Measurements from ENCODE around the gene DAND5.

The DAND5 gene

DNA sequence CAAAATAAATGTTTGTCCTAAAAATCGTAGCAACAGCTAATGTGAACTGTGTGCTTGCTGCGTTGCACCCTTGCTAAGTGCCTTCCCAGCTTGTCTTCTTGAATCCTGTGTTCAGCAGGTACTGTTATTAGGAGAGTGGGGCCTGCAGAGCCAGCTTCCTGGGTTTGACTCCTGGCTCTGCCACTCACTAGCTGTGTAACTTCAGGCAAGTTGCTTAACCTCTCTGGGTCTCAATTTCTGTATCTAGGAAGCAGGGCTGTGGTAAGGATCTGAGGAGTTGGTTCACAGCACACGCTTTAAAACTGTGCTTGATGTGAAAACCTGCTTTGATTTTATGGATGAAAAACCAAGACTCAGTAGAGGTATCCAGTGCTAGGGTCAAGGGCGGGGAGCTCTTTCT, 35.9 kb downstream of the DAND5 start:
- Histone ChIP-seq H3K79me2 (ENCODE audit: insufficient read depth, low read depth) (no peaks in the 10 kb centered on the region), H3K4me2 (no peak overlapping the region), H3K9ac (no peak overlapping the region), H3K4me3 (IDR thresholded peaks at IDR 0.05; ENCODE audit: insufficient read depth, low read depth, low read length) (no peak overlapping the region), H3K27ac (no peak overlapping the region), H4K20me1 (ENCODE audit: insufficient read depth) (no peaks in the 10 kb centered on the region), H2AFZ (ENCODE audit: low read depth) (no peak overlapping the region), H3K27me3 (ENCODE audit: insufficient read depth, low read depth) (peaks cover 79% of the 10 kb centered on the region), H3K4me1 (ENCODE audit: low read depth, poor library complexity, severe bottlenecking) (no peaks in the 10 kb centered on the region), H3K36me3 (ENCODE audit: insufficient read depth) (no peaks in the 10 kb centered on the region)
- TF ChIP-seq, protein P1, sequence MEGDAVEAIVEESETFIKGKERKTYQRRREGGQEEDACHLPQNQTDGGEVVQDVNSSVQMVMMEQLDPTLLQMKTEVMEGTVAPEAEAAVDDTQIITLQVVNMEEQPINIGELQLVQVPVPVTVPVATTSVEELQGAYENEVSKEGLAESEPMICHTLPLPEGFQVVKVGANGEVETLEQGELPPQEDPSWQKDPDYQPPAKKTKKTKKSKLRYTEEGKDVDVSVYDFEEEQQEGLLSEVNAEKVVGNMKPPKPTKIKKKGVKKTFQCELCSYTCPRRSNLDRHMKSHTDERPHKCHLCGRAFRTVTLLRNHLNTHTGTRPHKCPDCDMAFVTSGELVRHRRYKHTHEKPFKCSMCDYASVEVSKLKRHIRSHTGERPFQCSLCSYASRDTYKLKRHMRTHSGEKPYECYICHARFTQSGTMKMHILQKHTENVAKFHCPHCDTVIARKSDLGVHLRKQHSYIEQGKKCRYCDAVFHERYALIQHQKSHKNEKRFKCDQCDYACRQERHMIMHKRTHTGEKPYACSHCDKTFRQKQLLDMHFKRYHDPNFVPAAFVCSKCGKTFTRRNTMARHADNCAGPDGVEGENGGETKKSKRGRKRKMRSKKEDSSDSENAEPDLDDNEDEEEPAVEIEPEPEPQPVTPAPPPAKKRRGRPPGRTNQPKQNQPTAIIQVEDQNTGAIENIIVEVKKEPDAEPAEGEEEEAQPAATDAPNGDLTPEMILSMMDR (conservative IDR thresholded peaks at IDR 0.05; ENCODE audit: low read depth, low read length) = no peak

DNA sequence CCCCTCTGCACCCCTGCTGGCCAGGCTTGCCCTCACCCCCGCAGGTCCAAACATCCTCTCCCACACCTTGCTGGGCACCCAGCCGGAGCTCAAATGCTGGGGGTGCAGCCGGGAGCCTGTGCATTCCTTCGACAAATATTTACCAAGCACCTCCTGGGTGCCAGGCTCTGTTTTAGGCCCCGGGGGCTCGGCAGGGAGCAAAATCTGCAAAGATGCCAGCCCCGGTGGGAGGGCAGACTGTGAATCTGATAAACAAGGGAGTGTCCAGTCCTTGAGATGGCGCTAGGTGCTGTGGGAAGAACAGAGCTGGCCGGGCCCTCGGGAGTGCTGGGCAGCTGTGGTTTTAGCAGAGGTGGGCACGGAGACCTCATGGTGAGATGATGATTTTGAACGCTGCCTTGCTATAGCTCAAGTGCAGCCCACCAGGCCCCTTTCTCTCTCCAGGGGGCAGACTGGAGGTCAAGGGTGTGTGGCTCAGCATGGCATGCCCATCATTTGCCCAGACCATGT, 36.5 kb downstream of the DAND5 start:
- TF ChIP-seq, protein P1 (conservative IDR thresholded peaks at IDR 0.05; ENCODE audit: low read depth, low read length) = no peak
- H3K4me2 ChIP-seq = no peak overlapping the region
- no peak overlapping the region for H2AFZ ChIP-seq (ENCODE audit: low read depth)
- no peak overlapping the region for H3K4me3 ChIP-seq (IDR thresholded peaks at IDR 0.05; ENCODE audit: insufficient read depth, low read depth, low read length)
- H3K27me3 ChIP-seq (ENCODE audit: insufficient read depth, low read depth) = peaks cover 76% of the 10 kb centered on the region
- H4K20me1 ChIP-seq (ENCODE audit: insufficient read depth) = no peaks in the 10 kb centered on the region
- no peak overlapping the region for H3K9ac ChIP-seq
- H3K27ac ChIP-seq = no peak overlapping the region
- H3K4me1 ChIP-seq (ENCODE audit: low read depth, poor library complexity, severe bottlenecking) = no peaks in the 10 kb centered on the region
- H3K36me3 ChIP-seq (ENCODE audit: insufficient read depth) = no peaks in the 10 kb centered on the region
- H3K79me2 ChIP-seq (ENCODE audit: insufficient read depth, low read depth) = no peaks in the 10 kb centered on the region

DNA sequence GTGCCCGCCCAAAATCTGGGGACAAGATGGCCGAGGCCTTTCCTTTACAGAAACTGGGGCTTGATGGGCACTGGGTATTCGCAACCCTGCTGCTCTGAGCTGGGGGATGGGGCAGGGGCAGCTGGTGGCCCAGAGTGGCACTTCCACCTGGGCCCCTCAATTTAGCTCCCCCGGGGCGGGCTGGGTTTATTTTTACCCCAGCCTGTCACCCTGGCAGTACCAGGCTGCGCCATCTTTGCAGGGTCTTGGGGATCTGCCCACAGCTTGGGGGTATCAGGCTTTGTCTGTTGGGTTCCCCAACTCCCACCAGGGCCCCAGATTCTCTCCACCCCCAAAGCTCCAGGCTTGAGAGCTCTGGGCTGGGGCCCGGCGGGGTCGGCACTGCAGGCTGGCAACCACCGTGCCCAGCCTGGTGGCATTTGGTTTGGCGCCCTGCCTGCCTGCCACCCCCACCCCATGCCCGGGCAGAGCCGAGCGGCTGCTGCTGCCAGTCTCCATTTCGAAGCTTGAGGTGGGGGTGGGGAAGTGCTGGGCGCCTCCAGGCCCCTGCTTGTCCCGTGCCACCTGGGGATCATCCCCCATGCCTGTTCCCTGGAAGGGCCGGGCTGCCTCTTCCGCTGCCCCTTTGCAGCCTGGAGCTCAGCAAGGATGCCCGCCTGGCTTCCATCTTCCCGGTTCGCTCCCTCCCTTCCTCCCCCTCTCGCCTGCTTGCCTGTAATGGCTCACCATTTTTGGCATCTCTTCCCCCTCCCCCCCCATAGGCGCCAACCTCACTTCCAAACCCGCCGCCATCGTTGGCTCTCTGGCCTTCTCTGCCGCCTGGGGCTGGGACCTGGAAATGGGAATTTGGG, 37.3 kb downstream of the DAND5 start:
- H3K36me3 ChIP-seq (ENCODE audit: insufficient read depth) = no peaks in the 10 kb centered on the region
- no peaks in the 10 kb centered on the region for H3K79me2 ChIP-seq (ENCODE audit: insufficient read depth, low read depth)
- no peak overlapping the region for H3K4me2 ChIP-seq
- H2AFZ ChIP-seq (ENCODE audit: low read depth) = no peak overlapping the region
- H3K9ac ChIP-seq = no peak overlapping the region
- TF ChIP-seq, protein P1 (conservative IDR thresholded peaks at IDR 0.05; ENCODE audit: low read depth, low read length) = no peak
- no peaks in the 10 kb centered on the region for H3K4me1 ChIP-seq (ENCODE audit: low read depth, poor library complexity, severe bottlenecking)
- no peak overlapping the region for H3K4me3 ChIP-seq (IDR thresholded peaks at IDR 0.05; ENCODE audit: insufficient read depth, low read depth, low read length)
- no peak overlapping the region for H3K27ac ChIP-seq
- no peaks in the 10 kb centered on the region for H4K20me1 ChIP-seq (ENCODE audit: insufficient read depth)
- peaks cover 78% of the 10 kb centered on the region for H3K27me3 ChIP-seq (ENCODE audit: insufficient read depth, low read depth)

DNA sequence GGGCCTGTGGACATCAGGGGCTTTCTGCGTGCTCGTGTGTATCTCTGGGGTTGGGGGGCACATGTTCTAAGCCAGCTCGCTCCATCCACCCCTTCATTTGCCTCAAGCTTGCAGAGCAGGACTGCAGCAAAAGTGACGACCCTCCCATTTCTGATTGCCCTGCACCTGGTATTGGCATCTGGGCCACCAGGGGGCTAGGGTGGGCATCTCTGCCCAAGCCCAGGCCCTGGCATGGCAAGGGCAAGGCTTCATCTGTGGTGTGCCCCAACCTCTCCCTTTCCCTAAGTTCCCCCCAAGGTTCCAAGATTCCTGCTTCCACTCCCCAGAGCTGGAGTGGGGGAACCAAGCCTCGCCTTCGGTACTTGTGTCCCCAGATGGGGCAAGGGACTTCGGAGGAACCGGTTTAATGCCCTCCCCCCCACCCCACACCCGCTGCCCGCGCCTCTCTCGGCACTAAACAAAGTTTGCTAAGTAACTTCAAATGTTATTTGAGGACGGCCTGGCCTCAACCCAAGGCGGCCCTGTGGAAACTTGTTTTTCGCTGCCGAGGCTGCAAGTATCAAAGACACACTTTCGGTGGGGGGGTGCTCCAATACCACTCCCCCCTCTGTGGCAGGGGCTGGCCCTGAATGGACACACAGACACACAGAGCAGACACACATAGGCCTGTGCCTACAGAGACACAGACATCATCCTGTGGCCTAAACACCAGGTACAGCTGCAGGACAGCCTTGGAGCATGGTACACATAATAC, 38.1 kb downstream of the DAND5 start:
- no peaks in the 10 kb centered on the region for H3K79me2 ChIP-seq (ENCODE audit: insufficient read depth, low read depth)
- TF ChIP-seq, protein P1 (conservative IDR thresholded peaks at IDR 0.05; ENCODE audit: low read depth, low read length) = no peak
- peaks cover 80% of the 10 kb centered on the region for H3K27me3 ChIP-seq (ENCODE audit: insufficient read depth, low read depth)
- no peak overlapping the region for H3K9ac ChIP-seq
- no peaks in the 10 kb centered on the region for H3K36me3 ChIP-seq (ENCODE audit: insufficient read depth)
- no peak overlapping the region for H2AFZ ChIP-seq (ENCODE audit: low read depth)
- no peaks in the 10 kb centered on the region for H3K4me1 ChIP-seq (ENCODE audit: low read depth, poor library complexity, severe bottlenecking)
- H4K20me1 ChIP-seq (ENCODE audit: insufficient read depth) = no peaks in the 10 kb centered on the region
- H3K4me2 ChIP-seq = no peak overlapping the region
- H3K27ac ChIP-seq = no peak overlapping the region
- no peak overlapping the region for H3K4me3 ChIP-seq (IDR thresholded peaks at IDR 0.05; ENCODE audit: insufficient read depth, low read depth, low read length)

Measured in KMS-11 (cell line).